Measurements from ENCODE around the gene LILRA6. TPM values are rescaled to one million over a fixed set of nuclear protein-coding genes. Genes with fewer than 3 reads are reported as not detected.
"Not testable (repeated sequence)": the region's sequence is repeated elsewhere in the genome, so short reads cannot be mapped to it uniquely, and the experiment has no call there.

The LILRA6 gene
- total RNA-seq, 1 donor from 2014 or later, result 1.6 TPM

DNA sequence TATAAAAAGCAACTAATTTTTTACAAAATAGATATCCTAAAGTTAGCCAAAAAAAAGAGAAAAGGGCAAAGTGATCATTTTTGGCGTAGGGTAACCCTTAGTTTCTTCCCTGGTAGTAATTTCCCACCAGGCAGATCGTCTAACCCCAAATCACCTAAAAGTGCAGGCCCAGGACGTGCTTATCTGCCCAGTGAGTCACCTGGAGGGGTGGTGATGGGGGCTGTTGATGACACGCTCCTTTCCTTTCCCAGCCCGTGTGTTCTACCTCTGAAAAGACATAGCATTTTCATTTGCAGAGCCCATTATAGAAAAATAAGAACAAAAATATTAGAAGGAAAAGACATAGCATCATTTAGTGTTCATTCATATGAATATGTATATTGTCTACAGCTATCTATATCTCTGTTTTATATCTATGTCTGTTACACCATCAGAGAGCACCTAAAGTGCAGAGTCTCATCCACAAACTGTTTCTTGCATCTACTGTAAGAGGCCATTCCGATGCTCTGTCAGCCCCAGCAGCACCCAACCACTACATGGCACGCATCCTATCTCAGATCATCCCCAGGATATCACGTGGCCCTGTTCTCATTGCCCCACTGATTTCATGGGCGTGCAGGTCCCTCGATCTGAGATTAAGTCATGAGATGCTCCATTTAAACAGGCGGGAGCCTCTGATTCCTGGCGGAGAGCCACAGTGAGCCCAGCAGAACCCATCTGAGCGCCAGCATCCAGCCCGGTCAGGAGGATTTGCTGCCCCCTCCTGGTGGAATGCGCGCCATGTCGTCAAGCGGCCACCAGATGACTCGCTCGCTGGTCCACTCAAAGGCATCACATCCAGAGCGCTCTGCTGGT lies 11.3 kb downstream of the LILRA6 start:
- DNase-seq (ENCODE audit: low spot score), result peak; percentile 90

DNA sequence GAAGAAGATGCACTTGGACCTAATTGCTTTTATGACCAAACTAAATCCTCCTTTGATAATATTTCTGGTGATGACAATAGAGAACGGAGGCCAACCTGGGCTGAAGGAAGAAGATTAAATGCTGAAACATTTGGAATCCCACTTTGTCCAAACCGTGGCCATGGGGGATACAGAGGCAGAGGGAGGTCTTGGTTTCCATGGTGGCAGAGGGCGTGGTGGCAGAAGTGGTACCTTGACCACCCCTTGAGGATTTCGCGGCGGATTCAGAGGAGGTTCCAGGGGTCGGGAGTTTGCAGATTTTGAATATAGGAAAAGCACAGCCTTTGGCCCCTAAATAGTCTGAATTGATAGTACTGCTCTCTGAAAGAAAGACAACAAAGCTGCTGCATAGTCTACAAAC lies 12.6 kb downstream of the LILRA6 start:
- DNase-seq (ENCODE audit: low spot score), result no peak

DNA sequence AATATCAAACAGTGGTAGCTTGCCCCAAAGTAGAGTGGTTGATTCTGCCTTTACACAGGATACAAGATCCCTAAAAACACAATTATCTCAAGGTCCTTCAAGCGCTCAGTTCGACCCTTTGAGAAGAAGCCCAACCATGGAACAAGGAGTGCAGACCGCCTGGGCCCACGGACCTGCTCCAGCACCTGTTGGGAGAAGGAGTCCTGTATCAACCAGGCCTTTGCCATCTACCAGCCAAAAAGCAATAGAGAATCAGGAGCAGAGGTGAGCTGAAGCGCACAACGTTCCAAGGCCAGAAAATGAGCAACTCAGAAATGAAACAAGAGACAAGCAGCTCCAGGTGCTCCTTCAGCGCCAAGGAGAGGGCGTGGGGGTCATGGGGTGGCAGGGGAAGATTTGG lies 13.4 kb downstream of the LILRA6 start:
- no peak for DNase-seq (ENCODE audit: low spot score)

DNA sequence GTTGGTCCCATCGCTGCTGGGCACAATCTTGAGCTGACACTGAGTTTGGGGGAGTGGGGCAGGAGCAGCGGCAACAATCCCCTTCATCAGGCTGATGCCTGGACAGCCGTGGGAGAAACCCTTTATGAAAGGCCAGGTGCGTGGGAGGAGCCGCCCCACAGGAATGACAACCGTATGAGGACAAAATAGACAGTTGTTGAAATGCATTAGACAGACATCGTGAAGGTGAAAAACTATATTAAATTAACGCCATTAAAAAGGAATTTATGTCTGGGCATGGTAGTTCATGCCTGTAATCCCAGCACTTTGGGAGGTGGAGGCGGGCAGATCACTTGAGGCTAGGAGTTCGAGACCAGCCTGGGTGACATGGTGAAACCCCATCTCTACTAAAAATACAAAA lies 18.0 kb downstream of the LILRA6 start:
- DNase-seq (ENCODE audit: low spot score), result not testable (repeated sequence)

DNA sequence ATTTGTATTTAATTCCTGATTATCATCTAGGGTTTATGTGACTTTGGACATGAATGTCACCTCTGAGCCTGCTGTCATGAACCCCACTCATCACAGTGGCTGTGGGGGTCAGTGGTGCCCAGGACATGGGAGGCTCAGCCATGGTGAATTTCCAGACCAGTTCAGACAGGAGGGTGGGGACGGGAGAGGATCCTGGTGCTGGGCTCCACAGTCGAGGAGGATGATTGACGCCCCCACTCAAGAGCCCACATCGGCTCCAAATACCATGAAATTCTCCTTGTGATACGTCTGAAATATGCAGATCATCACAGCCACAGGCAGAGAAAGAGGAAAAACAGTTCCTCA lies 18.7 kb downstream of the LILRA6 start:
- DNase-seq (ENCODE audit: low spot score), result not testable (repeated sequence)

DNA sequence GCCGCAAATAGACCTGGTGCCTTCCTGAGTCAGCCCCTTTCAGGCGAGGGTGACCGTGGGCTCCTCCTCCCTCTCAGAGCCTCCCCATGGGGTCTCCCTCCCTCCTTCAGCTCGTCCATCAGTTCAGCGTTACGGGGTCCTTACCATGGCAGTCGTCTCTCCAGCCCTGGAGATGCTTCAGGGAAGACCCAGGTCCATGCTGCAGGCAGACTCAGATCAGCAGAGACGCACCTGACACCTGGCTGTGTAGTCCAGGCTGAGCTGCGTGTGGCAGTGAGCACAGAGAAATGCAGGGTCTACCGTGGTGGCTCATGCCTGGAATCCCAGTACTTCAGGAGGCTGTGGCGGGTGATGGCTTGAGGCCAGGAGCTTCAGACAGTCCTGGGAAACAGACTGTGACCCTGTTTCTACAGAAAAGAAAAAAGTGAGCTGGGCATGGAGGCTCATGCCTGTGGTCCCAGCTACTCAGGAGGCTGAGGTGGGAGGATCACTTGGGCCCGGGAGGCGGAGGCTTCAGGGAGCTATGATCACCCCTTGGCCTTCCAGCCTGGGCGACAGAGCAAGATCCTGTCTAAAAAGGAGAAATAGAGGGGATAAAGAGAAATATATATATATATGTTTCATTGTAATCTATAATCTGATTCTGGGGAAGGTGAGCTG lies 19.2 kb downstream of the LILRA6 start:
- DNase-seq (ENCODE audit: low spot score), result not testable (repeated sequence)

DNA sequence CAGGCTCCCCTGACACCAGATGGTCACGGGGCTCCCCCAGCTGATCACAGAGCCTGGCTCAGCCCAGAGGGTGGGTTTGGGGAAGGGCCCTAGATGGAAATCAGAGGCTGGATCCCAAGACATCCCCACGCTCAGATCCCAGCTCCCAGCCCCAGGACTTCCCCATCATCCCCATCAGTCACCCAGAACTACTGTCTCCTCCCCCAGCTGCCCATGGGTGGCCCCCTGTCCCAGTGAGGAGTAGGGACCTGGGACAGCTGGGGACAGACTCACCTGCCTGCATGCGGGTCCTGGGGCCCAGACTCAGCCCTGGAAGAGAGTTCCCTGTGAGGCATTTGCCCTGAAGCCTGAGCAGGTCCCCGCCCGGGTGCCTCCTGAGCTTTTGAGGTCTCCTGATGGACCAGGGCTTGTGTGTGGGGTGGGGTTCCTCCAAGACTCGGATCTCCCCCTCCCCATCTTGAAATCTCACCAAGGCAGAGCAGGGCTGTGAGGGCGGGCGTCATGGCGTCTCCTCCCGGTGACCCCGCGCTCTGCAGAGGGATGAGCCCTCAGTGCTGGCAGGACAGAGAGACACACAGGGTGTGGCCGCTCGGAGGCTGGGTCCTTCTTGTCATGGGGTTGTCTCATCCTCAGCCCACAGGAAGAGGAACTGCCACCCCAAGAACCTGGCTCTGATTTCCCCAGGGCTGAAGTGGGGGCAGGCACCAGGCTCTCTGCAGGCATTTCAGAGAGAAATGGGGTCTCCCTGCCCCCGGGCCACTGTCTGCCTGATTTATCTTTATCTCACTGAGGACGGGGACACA lies 19.9 kb downstream of the LILRA6 start, which contains the start of gene LILRB3:
TSS of gene LILRB3 (minus strand) at position 534 of the 803 bp plus-strand sequence. CDS start at position 503, 31 bp downstream.
- DNase-seq (ENCODE audit: low spot score), result not testable (repeated sequence)

DNA sequence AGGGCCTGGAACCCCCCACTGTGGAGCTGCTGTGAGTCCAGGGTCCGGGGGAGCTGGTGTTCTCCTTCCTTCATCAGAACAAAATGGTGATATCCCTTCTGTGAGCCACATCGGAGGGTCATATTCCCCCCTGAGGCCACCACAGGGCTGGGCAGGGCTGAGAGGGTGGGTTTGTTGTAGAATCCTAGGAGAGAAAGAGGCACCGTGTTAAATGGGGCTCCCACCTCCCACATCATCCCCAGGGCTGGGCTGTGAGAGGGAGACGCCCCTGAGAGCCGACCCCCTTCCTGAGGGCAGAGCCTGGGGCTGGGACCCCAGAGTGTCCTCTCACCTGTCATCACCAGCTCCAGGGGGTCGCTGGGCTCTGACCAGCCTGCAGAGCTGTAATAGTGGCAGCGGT lies 20.6 kb downstream of the LILRA6 start:
- DNase-seq (ENCODE audit: low spot score), result not testable (repeated sequence)

DNA sequence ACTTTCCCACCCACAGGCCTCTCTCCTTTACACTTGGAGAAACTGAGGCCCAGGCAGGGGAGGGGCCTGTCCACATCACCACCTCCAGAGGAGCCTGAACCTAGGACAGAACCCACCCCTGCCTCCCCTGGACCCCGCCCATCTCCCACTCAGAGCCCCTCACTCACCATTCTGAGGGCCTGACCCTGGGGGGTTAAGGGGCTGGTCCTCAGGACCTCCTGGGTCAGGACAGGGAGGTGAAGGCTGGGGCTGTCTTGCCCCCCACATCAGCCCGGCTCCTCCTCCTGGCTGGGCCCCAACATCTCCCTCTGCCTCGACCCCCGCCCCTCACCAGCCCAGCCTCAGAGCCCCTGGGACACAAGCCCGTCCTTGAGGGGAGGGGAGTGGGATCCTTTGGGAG lies 22.9 kb downstream of the LILRA6 start:
- not testable (repeated sequence) for DNase-seq (ENCODE audit: low spot score)

DNA sequence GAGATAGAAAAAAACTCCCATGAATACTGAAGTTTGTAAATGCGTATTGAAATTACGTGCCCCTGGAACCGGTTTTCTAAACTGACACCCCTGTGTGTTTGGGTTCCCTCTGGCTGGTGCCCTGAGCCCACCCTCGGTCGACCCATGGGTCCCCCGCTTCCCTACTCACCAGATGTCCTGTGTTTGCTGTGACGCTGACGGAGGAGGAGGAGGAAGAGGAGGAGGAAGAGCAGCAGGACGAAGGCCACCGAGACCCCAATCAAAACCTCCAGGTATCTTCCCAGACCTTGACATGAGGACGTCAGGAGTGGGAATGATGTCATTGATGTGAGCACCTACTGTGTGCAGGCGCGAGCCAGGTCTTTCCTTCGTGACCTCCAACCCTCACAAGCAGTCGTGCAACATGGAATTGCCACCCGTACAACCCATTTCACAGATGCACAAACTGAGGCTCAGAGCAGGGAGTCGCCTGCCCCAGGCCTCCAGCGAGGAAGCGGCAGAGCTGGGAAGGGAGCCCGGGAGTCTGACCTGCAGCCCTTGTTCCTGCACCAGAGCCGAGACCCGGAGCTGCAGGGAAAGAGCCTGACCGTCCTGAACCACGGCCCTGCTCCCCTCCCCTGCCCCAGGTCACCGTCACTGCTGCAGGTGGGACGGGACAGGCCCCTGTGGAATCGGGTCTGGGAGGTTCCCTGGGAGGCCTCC lies 23.5 kb downstream of the LILRA6 start:
- DNase-seq (ENCODE audit: low spot score), result no peak

DNA sequence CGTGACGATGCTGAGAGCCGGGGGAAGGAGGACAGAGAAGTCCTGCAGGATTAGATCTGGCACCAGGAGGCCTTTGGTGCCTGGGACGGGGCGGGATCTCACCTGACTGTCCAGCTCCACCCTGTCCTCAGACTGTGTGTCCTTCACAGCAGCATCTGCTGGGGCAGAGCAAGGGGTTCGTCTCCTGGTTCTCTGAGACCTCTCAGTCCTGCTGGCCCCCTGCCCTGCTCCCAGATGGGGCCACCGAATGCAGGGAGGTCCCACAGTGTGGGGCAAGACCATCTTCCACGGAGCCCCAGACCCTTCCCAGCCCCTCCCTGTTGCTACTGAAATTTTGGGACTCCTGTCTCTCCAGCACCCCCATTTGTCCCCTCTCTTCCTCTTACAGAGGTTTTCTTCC lies 24.3 kb downstream of the LILRA6 start:
- DNase-seq (ENCODE audit: low spot score), result no peak

DNA sequence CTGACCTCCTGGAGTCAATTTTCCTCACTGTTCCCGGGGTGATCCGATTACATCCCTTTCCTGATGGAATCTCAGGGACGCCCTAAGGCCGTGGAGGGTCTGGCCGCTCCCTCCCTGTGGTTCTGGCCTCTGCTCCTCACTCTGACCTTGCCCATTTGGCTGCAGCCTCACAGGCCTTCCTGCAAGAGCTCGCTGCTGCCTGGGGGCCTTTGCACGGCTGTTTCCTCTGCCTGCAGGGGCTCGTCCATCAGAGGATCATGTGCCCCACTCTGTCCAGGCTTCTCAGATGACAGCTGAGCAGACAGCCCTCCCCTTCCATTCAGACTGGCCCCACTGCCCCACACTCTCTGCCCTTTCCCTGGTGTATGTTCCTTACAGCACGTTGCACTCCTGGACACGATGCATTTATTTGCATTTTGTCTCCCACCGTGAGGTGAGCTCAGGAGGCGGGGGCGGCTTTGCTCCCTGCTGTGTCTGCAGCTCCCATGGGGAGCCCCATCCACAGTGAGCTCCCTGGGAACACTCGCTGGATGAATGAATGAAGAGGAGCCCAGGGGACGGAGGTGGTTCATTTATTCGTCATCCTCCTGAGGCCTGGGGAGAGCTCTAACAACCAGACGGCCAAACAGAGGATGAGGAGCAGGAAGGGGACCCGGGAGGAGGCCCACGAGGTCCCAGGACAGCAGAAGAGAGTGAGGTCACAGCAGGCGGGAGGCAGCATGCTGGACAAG lies 24.9 kb downstream of the LILRA6 start:
- DNase-seq (ENCODE audit: low spot score), result not testable (repeated sequence)

DNA sequence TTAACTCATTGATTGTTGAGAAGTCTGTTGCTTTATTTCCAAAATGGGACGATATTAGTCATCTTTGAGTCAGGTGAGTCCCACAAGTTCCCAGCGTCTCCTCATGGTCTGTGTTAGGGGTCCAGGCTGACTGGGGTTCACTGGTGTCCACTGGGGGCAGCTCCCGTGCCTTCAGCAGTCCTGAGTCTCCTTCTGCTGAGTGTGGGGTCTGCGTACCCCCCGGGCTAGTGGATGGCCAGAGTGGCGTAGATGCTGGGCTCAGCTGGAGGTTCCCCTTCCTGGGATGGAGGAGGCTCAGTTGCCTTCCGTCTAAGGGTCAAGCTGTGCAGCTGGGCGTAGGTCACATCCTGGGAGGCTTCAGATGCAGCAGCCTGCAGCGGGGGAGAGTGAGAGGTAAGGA lies 25.7 kb downstream of the LILRA6 start:
- no peak for DNase-seq (ENCODE audit: low spot score)

DNA sequence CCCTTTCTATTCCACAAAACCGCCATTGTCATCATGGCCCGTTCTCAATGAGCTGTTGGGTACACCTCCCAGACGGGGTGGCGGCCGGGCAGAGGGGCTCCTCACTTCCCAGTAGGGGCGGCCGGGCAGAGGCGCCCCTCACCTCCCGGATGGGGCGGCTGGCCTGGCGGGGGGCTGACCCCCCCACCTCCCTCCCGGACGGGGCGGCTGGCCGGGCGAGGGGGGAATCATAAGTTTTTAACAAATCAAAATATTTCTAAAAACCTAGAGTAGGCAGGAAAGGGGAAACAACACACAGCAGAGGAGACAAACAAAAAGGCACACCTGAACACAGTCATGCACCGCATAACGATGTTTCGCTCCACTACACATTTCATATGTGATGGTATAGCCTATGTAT lies 27.9 kb downstream of the LILRA6 start:
- not testable (repeated sequence) for DNase-seq (ENCODE audit: low spot score)

DNA sequence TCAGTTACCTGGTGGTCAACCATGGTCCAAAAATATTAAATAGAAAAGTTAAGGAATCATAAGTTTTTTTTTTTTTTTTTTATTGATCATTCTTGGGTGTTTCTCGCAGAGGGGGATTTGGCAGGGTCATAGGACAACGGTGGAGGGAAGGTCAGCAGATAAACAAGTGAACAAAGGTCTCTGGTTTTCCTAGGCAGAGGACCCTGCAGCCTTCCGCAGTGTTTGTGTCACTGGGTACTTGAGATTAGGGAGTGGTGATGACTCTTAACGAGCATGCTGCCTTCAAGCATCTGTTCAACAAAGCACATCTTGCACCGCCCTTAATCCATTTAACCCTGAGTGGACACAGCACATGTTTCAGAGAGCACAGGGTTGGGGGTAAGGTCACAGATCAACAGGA lies 28.4 kb downstream of the LILRA6 start:
- not testable (repeated sequence) for DNase-seq (ENCODE audit: low spot score)

DNA sequence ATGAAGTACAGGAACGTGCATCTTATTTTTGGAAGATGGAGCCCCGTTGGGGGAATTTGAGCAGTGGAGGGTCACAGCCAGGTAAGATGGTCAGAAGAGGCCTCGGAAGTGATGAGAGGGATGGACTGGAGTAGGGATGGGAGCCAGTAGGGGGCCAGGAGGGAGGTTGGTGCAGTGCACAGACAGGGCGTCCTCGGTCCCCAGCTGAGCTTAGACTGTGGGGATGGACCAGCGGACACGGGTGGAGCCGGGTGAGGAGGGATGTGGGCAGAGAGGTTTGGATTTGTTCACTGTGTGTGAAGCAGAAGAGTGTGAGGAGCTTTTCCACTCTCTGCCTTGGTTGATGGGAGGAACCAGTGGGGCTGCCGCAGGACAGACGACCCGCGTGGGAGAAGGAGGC lies 31.4 kb downstream of the LILRA6 start:
- no peak for DNase-seq (ENCODE audit: low spot score)

DNA sequence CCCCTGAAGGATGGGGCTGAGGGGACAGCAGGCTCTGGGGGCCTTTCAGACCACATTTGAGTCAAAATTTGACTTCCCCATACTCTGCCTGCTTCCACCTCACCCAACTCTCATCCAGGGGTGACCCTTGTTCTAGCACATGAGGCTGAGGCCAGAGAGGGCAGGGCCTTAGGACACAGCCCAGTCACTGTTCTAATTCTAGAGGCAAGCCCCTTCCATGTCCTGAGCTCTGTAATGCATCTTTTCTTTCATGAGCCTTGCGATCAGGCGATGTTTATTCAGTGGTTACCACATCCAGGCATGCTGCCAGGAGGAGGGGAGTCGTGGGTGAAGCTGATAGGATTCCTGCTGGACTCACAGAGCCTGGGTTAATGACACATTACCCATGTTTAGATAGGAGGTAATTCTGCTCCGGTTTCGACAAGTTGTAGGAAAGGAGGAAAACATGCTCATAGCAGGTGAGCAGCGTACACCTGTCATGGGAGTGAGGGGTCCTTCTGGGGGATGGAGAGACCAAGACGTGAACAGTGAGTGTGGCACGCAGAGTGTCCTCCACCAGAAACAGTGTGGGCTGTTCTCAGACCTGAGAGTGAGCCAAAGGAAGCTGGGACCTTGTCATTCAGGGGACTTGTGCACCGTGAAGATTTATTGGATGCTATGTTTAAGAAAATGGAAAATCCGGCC lies 32.6 kb downstream of the LILRA6 start:
- peak; percentile 94 for DNase-seq (ENCODE audit: low spot score)

DNA sequence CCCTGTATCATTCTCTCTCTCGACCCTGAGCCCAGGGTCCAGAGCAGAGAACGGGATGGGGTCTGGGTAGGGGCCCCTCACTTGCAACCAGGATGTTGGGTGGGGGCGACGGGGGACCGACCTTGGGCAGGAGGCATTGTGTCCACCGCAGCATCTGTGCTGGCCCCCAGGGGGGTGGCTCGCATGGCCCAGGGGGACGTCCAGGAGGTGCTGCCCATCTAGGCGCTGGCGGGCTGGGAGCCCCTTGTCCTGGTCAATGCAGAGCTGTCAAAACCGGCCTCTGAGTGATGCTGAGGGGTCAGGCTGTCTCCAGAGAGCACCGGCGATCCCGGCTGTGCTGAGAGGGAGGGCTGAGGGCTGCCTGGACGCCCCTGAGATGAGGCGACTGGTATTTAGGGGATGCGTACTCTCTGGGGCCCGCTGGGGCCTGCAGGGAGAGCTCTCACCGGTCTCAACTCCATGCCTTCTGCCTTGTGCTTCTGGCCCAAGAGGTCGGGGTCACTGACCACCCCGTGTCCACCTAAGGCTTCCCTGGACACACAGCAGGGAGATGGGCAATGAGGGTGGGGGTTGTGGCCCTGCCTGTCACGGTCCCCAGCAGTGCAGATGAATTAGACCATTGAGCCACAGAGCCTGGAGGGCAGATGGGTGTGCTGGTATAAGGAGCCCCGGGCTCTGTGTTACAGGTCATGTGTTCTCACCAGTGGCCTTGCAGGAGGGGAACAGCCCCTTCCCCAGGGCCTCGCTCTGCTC lies 33.4 kb downstream of the LILRA6 start:
- no peak for DNase-seq (ENCODE audit: low spot score)

DNA sequence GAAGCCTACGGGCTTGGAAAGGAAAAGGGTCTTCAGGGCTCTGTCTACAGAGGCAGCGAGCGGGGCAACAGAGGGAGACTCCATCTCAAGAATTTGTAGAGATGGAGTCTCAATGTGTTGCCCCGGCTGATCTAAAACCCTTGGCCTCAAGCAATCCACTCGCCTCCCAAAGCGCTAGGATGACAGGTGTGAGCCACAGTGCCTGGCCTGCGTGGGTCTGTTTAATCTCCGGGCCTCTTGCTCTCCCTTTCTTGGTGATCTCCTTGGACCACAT lies 33.9 kb downstream of the LILRA6 start:
- no peak for DNase-seq (ENCODE audit: low spot score)
